Kasumi-1 (cell line): ENCODE measurements around the gene LEFTY2.
A peak's percentile ranks its signal among the peaks of the same experiment; 100 is the strongest.
"Not testable (repeated sequence)": the region's sequence is repeated elsewhere in the genome, so short reads cannot be mapped to it uniquely, and the experiment has no call there.

Experiments used
- DNase-seq, 2 experiments: peaks; one replicate each; lab custom pipeline; 2025; lab: John Stamatoyannopoulos, UW

Gene LEFTY2, protein sequence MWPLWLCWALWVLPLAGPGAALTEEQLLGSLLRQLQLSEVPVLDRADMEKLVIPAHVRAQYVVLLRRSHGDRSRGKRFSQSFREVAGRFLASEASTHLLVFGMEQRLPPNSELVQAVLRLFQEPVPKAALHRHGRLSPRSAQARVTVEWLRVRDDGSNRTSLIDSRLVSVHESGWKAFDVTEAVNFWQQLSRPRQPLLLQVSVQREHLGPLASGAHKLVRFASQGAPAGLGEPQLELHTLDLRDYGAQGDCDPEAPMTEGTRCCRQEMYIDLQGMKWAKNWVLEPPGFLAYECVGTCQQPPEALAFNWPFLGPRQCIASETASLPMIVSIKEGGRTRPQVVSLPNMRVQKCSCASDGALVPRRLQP

DNA sequence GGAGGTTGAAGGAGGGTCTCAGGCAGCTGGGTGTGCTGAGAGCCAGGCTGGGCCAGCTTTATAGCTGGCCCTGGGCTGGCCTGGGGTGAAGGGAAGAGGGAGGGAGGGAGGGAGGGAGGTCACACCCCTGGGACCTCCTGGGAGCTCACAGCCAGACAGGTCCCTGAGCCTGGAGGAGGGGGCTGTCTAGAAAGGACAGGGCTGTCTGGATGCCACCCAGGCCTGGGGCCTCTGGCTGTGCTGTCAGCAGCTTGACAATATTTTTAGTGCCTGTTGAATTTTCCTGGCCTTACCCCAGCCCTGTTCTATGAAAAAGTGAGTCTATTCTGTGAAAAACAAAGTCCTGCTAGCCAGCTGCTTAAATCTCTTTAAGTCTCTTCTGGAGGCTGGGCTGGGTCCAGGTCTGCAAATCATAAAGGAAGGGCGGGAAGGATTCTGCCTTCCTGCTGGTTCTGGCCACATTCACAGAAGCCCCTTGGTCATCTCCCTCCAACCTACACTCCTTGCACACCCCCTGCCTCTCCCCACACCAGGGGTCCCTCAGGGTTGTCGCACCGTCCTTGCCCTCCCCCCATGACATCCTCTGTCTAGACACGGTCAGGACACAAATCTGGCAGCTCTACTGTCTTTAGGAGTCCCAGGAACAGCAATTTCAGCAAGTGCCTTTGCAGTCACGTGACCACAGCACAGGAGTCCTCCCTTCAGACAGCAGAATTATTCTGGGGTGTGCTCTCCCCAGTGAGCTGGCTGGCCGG lies at the start of gene LEFTY2:
LEFTY2 (minus strand) TSS at position 34 of the 755 bp plus-strand sequence. CDS start 80 bp downstream, outside the sequence.
- no peak for DNase-seq

DNA sequence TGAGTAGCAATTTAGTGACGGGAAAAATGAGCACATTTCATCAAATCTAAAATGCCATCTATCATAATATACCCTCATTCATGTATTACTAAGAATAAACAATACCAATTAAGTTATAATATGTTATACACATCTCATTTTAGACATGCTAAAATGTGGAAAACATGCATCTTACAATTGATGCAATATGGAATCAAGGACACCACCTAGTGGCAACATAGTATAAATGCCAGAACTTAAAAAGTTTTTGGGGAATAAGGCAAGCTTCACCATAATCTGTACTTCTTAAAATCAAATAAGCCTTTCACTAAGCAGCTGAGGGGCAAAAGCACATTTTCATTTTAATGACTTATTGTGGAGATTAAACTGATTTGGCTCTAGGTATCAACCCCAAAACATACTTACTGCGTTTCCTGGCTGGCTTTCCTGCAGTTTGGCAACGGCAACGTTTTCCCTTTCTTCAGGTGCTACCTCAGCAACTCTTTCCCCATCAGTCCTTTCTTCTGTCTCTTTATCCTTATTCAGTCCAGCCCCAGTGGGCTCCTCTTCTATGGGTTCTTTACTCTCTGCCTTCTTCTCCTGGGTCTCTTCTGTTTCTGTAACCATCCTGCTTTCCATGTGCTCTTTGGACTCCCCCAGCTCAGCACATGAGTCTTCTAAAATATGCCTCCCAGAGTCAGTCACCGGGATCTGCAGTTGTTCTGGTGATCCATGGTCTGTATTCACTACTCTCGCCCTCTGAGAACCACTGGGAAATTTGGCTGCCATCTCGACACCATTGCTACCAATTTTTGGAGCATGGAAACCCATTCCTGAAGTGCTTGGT lies 46.7 kb upstream of the LEFTY2 start:
- DNase-seq = peak; percentile 65 to 76

DNA sequence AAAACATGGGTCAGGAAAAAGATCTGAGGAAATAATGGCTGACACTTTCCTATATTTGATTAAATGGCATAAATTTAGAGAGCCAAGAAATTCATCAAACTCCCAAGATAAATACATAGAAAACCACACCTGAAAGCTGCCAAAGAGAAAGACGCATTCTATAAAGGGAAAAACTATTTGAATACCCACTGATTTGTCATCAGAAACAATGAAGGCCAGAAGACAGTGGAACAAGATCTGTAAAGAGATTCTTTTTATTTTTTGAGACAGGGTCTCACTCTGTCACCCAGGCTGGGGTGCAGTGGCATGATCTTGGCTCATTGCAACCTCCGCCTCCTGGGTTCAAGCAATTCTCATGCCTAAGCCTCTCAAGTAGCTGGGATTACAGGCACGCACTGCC lies 40.7 kb upstream of the LEFTY2 start:
- no peak for DNase-seq

DNA sequence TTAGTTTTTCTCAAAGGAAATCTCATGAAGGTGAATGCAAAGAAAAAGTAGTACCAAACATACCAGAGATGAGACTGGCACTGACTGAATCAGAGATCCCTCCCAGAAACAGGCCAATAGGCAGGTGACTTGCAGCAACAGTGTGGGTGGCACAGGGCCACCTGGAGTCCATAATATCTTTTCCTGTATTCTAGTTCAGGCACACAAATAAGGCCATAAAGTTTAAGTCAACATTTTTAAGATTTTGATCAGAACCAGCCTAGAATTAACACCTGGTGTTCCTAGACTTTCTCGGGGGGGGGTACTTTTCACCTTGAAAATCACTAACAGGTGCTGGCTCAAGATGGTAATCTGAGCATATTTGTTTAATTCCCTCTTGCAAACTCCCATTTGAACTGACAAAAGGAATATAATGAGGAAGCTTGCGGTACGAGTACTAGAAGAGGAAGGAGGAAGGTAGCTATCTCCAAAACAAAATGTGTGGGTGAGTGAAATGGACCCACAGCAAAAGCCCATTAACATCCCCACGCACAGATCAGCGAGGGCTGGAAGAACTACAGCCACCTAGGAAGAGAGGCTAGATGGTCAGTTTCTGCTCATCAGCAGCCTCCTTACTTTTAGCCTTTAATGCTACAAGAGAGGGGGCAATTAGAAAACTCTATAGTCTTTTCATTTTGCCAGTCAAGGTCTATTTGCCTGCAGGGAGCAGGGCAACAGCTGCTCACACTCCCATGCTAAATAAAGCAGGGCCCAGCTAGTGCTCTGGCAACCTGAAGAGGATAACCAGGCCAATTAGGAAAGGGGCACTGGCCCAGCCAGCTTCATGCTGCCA lies 39.2 kb upstream of the LEFTY2 start:
- peak; percentile 16 to 34 for DNase-seq

DNA sequence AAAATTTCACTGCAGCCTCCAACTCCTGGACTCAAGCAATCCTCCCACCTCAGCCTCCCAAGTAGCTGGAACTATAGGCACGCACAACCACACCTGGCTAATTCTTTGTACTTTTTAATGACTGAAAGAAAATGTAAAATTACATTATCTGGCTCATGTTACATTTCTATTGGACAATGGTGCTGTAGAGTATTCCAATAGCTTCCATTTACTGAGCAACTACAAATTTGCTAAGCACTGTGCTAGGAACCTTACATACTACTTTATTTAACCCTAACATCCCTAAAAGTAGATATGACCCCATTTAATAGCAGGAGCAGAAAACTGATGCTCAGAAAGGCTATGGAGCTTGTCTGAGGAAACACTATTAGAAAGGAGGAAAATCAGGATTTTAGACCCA lies 38.4 kb upstream of the LEFTY2 start:
- no peak for DNase-seq

DNA sequence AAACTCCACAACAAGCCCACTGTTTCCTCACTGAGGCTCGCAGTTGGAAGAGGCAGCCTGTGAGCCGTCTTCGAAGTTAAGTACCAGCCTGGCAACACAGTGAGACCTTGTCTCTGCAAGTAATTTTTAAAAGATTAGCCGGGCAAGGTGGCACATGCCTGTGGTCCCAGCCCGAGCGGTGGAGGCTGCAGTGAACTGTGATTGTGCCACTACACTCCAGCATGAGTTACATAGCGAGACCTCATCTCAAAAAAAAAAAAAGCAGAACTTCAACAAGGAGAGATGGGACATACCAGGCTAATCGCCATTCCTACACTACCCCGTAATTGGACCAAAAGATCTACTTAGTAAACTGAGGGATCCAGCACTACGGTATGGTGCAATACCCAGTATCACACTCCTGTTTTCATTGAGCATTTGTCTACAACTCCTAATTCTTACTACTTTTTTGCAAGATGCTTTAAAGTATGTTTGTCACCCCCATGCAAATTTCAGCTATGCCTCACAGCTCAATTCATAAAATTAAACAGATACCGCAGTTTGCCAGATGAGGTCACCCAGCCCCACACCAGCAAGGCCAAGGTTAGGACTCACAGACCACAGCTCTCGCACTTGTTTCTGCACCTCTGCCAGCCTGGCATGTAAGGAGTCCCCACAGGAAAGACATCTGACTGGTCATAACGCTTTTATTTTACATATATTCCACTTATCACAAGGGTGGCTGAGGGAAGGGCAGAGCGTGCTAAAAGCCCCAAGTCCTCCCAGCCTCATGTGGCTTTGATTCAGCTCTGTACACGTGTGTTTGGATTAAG lies 37.1 kb upstream of the LEFTY2 start:
- DNase-seq = peak; percentile 33 to 60

DNA sequence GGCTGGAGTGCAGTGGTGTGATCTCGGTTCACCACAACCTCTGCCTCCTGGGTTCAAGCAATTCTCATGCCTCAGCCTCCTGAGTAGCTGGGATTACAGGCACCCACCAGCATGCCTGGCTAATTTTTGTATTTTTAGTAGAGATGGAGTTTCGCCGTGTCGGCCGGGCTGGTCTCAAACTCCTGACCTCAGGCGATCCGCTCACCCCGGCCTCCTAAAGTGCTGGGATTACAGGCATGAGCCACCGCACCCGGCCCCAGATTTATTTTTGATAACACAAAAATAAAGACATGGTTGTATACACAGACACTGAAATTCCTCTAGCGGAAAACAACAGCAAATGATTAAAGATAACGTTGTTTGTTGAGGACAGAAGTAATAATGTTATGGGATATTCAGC lies 34.1 kb upstream of the LEFTY2 start:
- not testable (repeated sequence) for DNase-seq

DNA sequence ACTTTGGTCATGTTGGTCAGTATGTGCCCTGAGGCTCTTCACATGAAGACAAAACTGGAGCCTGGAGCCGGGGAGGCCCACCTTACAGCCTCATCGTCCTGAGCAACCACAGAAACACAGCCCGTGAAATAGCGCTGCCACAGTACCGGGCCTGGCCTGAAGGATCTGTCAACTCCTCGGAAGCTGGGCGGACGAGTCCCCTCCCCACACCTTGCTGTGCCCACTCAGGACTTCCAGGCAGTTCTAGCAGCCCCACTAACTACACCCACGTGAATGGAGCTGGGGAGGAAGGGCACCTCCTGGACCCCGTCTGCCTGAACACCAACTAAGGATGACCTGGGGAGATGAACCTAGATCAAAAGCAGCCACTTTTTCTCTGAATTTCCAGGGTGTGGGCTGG lies 33.4 kb upstream of the LEFTY2 start:
- DNase-seq = no peak

DNA sequence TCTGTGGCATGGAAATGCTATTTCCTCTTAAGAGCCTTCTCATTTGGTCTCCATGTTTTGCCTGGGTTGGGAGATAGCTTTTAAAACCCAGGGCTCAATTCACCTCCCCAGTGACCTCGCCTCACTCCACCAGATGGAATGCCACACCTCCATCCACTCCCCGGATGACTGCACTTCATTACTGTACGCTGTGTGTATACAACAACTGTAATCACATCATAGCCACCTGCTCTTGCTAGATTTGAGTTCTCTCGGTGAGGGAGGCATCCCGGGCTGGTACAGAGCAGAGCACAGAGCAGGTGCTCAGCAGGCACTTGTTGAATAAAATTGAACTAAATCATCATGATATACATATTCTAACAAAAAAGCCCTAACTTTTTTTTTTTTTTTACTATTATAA lies 32.1 kb upstream of the LEFTY2 start:
- DNase-seq = no peak

DNA sequence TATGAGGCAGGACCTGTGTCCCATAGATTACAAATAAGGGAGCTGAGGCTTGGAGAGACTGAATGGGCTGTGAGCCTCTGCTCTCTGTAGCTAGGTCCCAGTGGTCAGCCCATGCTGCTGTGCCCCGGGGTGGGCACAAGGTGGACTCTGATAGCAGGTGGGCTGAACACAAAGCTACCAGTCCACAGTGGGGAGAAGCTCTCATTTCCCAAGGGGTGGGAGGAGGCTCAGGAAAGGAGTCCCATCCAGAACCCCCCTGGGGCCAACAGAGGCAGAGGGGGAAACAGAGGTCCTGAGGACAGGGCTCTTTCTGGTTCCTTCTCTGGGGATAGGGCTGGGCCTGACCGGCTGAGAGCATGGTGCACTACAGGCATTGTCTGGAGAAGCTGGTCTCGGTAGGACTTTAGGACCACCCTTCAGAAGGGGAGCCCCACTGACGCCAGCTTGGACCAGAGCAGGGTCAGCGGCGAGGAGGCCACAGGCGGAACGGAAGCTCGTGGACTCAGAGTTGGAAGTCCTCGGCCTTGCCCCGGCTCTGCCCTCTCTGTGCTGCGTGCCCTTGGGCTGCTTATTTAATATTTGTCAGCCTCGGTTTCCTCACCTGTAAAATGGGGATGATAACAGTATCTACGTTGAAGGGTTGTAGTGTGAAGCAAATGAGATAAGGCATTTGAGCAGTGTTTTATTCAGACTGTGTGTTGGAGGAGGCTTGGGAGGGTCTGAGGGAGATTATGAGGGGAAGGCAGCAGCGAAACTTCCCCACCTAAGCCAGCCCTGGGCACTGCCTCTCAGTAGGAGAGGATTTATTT lies 31.5 kb upstream of the LEFTY2 start:
- no peak for DNase-seq

DNA sequence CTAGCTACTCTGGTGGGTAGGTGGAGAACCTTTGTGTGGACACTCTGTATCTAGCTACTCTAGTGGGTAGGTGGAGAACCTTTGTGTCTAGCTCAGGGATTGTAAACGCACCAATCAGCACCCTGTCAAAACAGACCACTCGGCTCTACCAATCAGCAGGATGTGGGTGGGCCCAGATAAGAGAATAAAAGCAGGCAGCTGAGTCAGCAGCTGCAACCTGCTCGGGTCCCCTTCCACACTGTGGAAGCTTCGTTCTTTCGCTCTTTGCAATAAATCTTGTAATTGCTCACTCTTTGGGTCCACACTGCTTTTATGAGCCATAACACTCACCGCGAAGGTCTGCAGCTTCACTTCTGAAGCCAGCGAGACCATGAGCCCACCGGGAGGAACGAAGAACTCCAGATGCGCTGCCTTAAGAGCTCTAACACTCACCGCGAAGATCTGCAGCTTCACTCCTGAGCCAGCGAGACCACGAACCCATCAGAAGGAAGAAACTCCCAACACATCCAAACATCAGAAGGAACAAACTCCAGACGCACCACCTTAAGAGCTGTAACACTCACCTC lies 29.7 kb upstream of the LEFTY2 start:
- not testable (repeated sequence) for DNase-seq

DNA sequence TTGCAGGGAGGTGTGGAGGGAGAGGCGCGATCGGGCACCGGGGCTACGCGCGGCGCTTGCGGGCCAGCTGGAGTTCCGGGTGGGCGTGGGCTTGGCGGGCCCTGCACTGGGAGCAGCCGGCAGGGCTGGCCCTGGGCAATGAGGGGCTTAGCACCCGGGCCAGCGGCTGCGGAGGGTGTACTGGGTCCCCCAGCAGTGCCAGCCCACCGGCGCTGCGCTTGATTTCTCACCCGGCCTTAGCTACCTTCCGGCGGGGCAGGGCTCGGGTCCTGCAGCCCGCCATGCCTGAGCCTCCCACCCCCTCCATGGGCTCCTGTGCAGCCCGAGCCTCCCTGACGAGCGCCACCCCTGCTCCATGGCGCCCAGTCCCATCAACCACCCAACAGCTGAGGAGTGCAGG lies 28.7 kb upstream of the LEFTY2 start:
- DNase-seq = not testable (repeated sequence)

DNA sequence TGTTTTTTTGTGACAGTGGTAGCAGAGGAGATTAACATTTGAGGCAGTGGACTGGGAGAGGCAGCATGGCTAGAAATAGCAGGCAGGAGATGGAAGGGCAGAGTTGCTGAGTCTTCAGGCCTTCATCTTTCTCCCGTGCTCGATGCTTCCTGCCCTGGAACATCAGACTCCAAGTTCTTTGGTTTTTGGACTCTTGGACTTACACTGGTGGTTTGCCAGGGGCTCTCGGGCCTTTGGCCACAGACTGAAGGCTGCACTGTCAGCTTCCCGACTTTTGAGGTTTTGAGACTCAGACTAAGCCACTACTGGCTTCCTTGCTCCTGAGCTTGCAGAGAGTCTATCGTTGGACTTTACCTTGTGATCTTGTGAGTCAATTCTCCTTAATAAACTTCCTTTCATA lies 24.2 kb upstream of the LEFTY2 start:
- no peak for DNase-seq

DNA sequence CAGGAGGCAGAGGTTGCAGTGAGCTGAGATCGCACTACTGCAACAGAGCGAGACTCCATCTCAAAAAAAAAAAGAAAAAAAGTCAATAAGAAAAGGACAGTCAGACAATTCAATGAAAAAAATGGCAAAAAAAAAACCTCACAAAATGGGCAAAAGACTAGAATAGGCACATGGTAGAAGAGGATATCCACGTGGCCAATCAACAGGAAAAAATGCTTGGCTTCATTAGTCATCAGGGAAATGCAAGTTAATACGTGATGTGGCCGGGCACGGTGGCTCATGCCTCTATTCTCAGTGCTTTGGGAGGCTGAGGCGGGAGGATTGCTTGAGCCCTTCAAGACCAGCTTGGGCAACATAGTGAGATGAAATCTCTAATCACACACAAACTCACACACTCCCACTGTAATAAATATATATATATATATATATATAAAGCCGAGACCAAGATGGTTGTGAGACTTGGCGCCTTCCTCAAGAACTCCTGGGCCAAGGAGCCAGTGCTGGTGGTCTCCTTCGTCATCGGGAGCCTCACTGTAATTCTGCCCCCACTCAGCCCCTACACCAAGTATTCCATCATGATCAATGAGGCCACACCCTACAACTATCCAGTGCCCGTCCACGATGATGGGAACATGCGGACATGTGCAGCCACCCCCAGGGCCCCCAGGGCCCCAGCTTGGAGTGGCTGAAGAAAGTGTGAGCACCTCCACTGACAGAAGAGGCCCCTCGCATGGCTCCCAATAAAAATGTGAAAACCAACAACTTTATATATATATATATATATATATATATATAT lies 22.9 kb upstream of the LEFTY2 start:
- DNase-seq = no peak

DNA sequence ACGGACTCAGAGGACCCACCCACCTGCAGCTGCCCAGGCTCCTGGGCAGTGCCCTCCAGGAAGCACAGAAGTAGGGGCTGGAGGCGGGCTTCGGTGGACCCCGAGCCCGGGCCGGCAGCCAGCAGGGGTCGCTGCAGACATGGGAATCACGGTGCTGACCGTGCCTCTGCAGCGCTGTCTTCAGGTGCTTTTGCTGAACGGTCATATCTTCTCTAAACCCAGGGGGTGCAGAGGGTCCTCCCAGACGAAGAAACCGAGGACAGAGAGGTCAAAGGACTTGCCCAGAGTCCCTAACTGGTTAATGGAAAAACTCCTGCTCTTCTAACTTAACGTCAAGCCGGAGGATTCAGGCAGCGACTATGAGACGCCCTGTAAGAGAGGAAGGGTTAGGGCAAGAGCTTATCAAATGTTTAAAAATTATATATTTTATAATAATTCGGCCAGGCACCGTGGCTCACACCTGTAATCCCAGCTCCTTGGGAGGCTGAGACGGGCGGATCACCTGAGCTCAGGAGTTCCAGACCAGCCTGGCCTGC lies 21.5 kb upstream of the LEFTY2 start:
- no peak for DNase-seq

DNA sequence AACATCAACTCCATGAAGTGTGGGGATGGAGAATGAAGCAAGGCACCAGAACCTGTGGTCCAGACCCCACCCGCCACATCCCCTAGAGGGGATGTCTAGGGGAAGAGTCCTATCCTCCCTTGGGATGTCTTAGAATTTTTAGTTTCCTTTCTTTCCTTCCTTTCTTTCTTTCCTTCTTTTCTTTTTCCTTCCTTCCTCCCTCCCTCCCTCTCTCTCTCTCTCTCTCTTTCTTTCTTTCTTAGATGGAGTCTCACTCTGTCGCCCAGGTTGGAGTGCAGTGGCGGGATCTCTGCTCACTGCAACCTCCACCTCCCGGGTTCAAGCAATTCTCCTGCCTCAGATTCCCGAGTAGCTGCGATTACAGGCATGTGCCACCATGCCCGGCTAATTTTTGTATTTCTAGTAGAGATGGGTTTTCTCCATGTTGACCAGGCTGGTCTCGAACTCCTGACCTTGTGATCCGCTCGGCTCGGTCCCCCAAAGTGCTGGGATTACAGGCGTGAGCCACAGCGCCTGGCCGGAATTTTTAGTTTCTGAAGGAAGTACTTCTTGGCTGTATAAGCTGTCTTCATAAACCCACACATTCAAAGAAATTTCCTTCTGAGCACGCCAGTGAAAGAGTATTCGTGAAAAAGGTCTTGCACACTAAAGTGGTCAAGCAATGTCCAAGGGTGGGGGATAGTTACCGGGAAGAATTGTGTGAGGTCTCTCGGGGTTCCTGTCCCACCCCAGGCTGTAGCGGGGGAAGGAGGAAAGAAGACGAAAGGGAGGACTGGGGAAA lies 20.8 kb upstream of the LEFTY2 start:
- DNase-seq = no peak

DNA sequence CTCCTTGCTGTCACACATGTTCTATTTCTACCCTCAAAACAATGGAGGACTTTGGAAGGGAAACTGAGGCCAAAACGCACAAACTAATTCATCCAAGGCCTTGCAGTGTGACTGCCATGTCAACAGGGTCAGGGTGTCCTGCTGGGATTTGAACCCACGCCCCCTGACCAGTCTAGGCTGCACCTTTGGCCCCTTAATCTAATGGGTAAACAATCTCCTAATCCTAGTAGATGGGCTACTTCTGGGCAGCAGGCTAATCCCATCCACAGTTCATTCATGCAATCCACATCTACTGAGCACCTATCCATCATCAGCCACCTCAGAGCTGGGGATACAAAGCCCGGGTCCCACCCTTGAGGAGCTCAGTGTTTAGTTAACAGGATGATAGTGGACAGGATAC lies 17.0 kb upstream of the LEFTY2 start:
- DNase-seq = no peak

DNA sequence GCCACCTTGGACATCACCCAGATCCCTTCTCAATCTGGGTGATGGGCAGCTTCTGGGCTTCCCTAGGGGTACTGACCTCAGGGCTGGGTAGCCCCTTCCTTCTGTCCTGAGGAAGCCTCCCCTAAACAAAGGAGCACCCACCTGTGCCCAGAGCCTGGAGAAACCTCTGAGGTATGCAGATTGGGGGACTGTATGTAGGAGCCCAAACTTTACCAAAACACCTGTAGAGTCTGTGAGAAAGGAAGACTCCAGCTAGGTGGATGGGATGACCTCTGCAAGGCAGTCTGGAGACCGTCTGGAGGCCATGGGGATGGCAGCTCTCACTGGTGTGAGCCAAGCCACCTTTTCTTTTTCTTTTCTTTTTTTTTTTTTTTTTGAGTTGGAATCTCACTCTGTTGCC lies 13.7 kb upstream of the LEFTY2 start:
- no peak for DNase-seq
